ENCODE data around the gene EPC1. TPM values are rescaled to one million over a fixed set of nuclear protein-coding genes. Genes with fewer than 3 reads are reported as not detected.

Gene EPC1
- total and polyA plus RNA-seq, 9 of the 15 experiments (the other 6 are each of a cell fraction or from before 2014, with no cell fraction given) = 7.0 to 43.6 (median 16.1) TPM

- no peak for TF ChIP-seq PATZ1 (CRISPR knock-in tag; IDR thresholded peaks at IDR 0.05; ENCODE audit: borderline replicate concordance)
- TF ChIP-seq KLF10 (CRISPR knock-in tag; IDR thresholded peaks at IDR 0.05) = no peak
- TF ChIP-seq ELK1 (CRISPR knock-in tag; IDR thresholded peaks at IDR 0.05) = no peak
- TF ChIP-seq FOS (IDR thresholded peaks at IDR 0.05; ENCODE audit: extremely low read depth, insufficient read length) = no peak
- no peak for TF ChIP-seq MEIS2 (IDR thresholded peaks at IDR 0.05; ENCODE audit: partially characterized antibody)
- no peak for TF ChIP-seq ZNF511 (CRISPR knock-in tag; IDR thresholded peaks at IDR 0.05)
These were observed 30.7 kb upstream of the EPC1 start (continued) for GRCh38 chr10:32377458-32378259.

Data from K562 (cell line).